Mucosa of rectum (tissue), 2 donors: ENCODE data around the gene SLC1A7.

Experiments
- H3K27ac ChIP-seq, 2 donors: one replicate each; pipeline ENCODE4 v1.7.0; 2013; ENCODE audit warnings: inconsistent platforms in 2 of 2, low read depth in 2 of 2, low read length in 2 of 2
- H3K27me3 ChIP-seq, 2 donors: one replicate each; pipeline ENCODE4 v1.7.0; 2013; ENCODE audit warnings: low read length in 2 of 2; ENCODE audit not compliant: control insufficient read depth in 2 of 2, insufficient read depth in 2 of 2
- H3K36me3 ChIP-seq, 2 donors: one replicate each; pipeline ENCODE4 v1.7.0; 2013; ENCODE audit warnings: low read length in 2 of 2; ENCODE audit not compliant: control insufficient read depth in 2 of 2, insufficient read depth in 2 of 2
- H3K4me1 ChIP-seq, 2 donors: one replicate each; pipeline ENCODE4 v1.7.0; 2013; ENCODE audit warnings: low read length in 2 of 2, mild to moderate bottlenecking in 1 of 2; ENCODE audit not compliant: control insufficient read depth in 2 of 2, insufficient read depth in 2 of 2
- H3K4me3 ChIP-seq, 2 donors: one replicate each; pipeline ENCODE4 v1.7.0; 2013; ENCODE audit warnings: low read length in 2 of 2
- H3K9ac ChIP-seq, 2 donors: one replicate each; pipeline ENCODE4 v1.7.0; 2013; ENCODE audit warnings: low read length in 2 of 2, low read depth in 1 of 2, mild to moderate bottlenecking in 1 of 2
- H3K9me3 ChIP-seq, 2 donors: one replicate each; pipeline ENCODE4 v1.7.0; 2013; ENCODE audit warnings: low read length in 2 of 2; ENCODE audit not compliant: control insufficient read depth in 2 of 2
- donor health status: healthy.
- donor health status: Normal muscosa, but diverticular disease.

SLC1A7 gene

GRCh38 chr1:53111693-53112092 is 30.7 kb downstream of the SLC1A7 start:
- Histone ChIP-seq H3K27me3 (no peaks in the 10 kb centered on the region), H3K4me3 (no peak overlapping the region), H3K9me3 (no peaks in the 10 kb centered on the region), H3K4me1 (peaks cover 20 to 25% of the 10 kb centered on the region in 2 donors), H3K36me3 (no peaks in the 10 kb centered on the region), H3K9ac (no peak overlapping the region), H3K27ac (peak overlapping the region; percentile 52 to 59)

GRCh38 chr1:53111073-53111556 is 31.3 kb downstream of the SLC1A7 start:
- H3K4me3 ChIP-seq: peak overlapping the region in 1 of 2 donors; percentile 31
- H3K27me3 ChIP-seq: no peaks in the 10 kb centered on the region
- H3K36me3 ChIP-seq: no peaks in the 10 kb centered on the region
- no peak overlapping the region for H3K9ac ChIP-seq
- H3K9me3 ChIP-seq: no peaks in the 10 kb centered on the region
- peak overlapping the region; percentile 52 to 59 for H3K27ac ChIP-seq
- H3K4me1 ChIP-seq: peaks cover 20 to 25% of the 10 kb centered on the region in 2 donors

- peaks cover 20 to 25% of the 10 kb centered on the region in 2 donors for H3K4me1 ChIP-seq
- H3K36me3 ChIP-seq: no peaks in the 10 kb centered on the region
- peak overlapping the region in 1 of 2 donors; percentile 31 for H3K4me3 ChIP-seq
- peak overlapping the region; percentile 48 to 59 for H3K27ac ChIP-seq
- no peaks in the 10 kb centered on the region for H3K27me3 ChIP-seq
- H3K9ac ChIP-seq: no peak overlapping the region
- H3K9me3 ChIP-seq: no peaks in the 10 kb centered on the region
Measured at GRCh38 chr1:53110370-53111072, 31.9 kb downstream of the SLC1A7 start.

GRCh38 chr1:53108646-53109580 is 33.5 kb downstream of the SLC1A7 start:
- Histone ChIP-seq H3K4me1 (peaks cover 16 to 25% of the 10 kb centered on the region in 2 donors), H3K9me3 (no peaks in the 10 kb centered on the region), H3K27me3 (no peaks in the 10 kb centered on the region), H3K36me3 (no peaks in the 10 kb centered on the region), H3K27ac (peak overlapping the region in 1 of 2 donors; percentile 10), H3K4me3 (no peak overlapping the region), H3K9ac (no peak overlapping the region)

GRCh38 chr1:53107570-53108322 is 34.7 kb downstream of the SLC1A7 start:
- no peaks in the 10 kb centered on the region for H3K9me3 ChIP-seq
- no peaks in the 10 kb centered on the region for H3K27me3 ChIP-seq
- H3K36me3 ChIP-seq: no peaks in the 10 kb centered on the region
- H3K9ac ChIP-seq: no peak overlapping the region
- no peak overlapping the region for H3K4me3 ChIP-seq
- peak overlapping the region in 1 of 2 donors; percentile 26 for H3K27ac ChIP-seq
- peaks cover 16 to 25% of the 10 kb centered on the region in 2 donors for H3K4me1 ChIP-seq

GRCh38 chr1:53107090-53107489 is 35.3 kb downstream of the SLC1A7 start:
- Histone ChIP-seq H3K27ac (no peak overlapping the region), H3K4me1 (peaks cover 16 to 25% of the 10 kb centered on the region in 2 donors), H3K4me3 (no peak overlapping the region), H3K36me3 (no peaks in the 10 kb centered on the region), H3K9ac (no peak overlapping the region), H3K27me3 (no peaks in the 10 kb centered on the region), H3K9me3 (no peaks in the 10 kb centered on the region)

GRCh38 chr1:53104289-53104913 is 38.0 kb downstream of the SLC1A7 start:
- H3K36me3 ChIP-seq: no peaks in the 10 kb centered on the region
- H3K4me1 ChIP-seq: peaks cover 0 to under 1% of the 10 kb centered on the region in 2 donors
- no peak overlapping the region for H3K4me3 ChIP-seq
- peaks cover 0 to 2% of the 10 kb centered on the region in 2 donors for H3K9me3 ChIP-seq
- H3K9ac ChIP-seq: no peak overlapping the region
- no peak overlapping the region for H3K27ac ChIP-seq
- H3K27me3 ChIP-seq: no peaks in the 10 kb centered on the region

- H3K9me3 ChIP-seq: peaks cover 0 to 4% of the 10 kb centered on the region in 2 donors
- H3K4me1 ChIP-seq: peaks cover 6 to 7% of the 10 kb centered on the region in 2 donors
- no peaks in the 10 kb centered on the region for H3K36me3 ChIP-seq
- H3K4me3 ChIP-seq: no peak overlapping the region
- H3K27me3 ChIP-seq: no peaks in the 10 kb centered on the region
- no peak overlapping the region for H3K9ac ChIP-seq
- no peak overlapping the region for H3K27ac ChIP-seq
Measured at GRCh38 chr1:53094533-53094919, 47.9 kb downstream of the SLC1A7 start.

GRCh38 chr1:53093778-53094532 is 48.5 kb downstream of the SLC1A7 start:
- Histone ChIP-seq H3K27me3 (no peaks in the 10 kb centered on the region), H3K9me3 (peaks cover 0 to 4% of the 10 kb centered on the region in 2 donors), H3K27ac (no peak overlapping the region), H3K9ac (no peak overlapping the region), H3K4me1 (peaks cover 6 to 10% of the 10 kb centered on the region in 2 donors), H3K36me3 (no peaks in the 10 kb centered on the region), H3K4me3 (no peak overlapping the region)
